DOHH2 (cell line): ENCODE measurements around the gene REC8.

Source experiments
- CTCF ChIP-seq: fragments of 200-600 bp; sonication (generic); IDR thresholded peaks from one replicate; pipeline ENCODE4 v1.5.1; 2014; ENCODE audit warnings: antibody characterized with exemption, mild to moderate bottlenecking, low read depth, low read length; ENCODE audit not compliant: poor library complexity, severe bottlenecking
- EZH2phosphoT487 ChIP-seq: fragments of 200-600 bp; sonication (generic); IDR thresholded peaks from 2 replicates; pipeline ENCODE4 v1.6.1; 2017; ENCODE audit warnings: borderline replicate concordance, mild to moderate bottlenecking, antibody characterized with exemption, low read length, moderate library complexity, mixed read lengths

- TF ChIP-seq CTCF (no peak), EZH2phosphoT487 (no peak)
Observed at GRCh38 chr14:24151404-24152080, 20.3 kb upstream of the REC8 start.
